Kidney epithelial cell (primary cell): Measurements from ENCODE around the gene CTIF. TPM values are rescaled to one million over a fixed set of nuclear protein-coding genes. Genes with fewer than 3 reads are reported as not detected.

Experiments
- DNase-seq: peaks from one replicate; pipeline ENCODE4 v3.0.0-alpha.2; 2010; ENCODE audit warnings: low read depth
- H3K27me3 ChIP-seq: 2 replicates; pipeline ENCODE4 v1.6.0; 2011; ENCODE audit warnings: low read length; ENCODE audit not compliant: control insufficient read depth, insufficient read depth
- H3K36me3 ChIP-seq: 2 replicates; pipeline ENCODE4 v1.5.1; 2011; ENCODE audit warnings: low read length; ENCODE audit not compliant: control insufficient read depth, insufficient read depth
- H3K4me3 ChIP-seq: 2 replicates; pipeline ENCODE4 v1.5.1; 2011; ENCODE audit warnings: low read depth, mild to moderate bottlenecking, control low read depth, low read length
- total RNA-seq: library from RNA; depleted of rRNA; stranded (reverse); fragments of >200 nt; gene quantifications from 2 replicates; pipeline ENCODE4 v1.2.3, GENCODE V29; 2015
- TF ChIP-seq, protein P1 (sequence below): IDR thresholded peaks from 2 replicates; pipeline ENCODE4 v1.5.1; 2011; ENCODE audit warnings: mild to moderate bottlenecking, moderate library complexity, low read length, control low read depth, inconsistent platforms; ENCODE audit not compliant: insufficient read depth, poor library complexity, severe bottlenecking

Gene CTIF
- total RNA-seq, 1 donor from 2014 or later, result 24.3 TPM

DNA sequence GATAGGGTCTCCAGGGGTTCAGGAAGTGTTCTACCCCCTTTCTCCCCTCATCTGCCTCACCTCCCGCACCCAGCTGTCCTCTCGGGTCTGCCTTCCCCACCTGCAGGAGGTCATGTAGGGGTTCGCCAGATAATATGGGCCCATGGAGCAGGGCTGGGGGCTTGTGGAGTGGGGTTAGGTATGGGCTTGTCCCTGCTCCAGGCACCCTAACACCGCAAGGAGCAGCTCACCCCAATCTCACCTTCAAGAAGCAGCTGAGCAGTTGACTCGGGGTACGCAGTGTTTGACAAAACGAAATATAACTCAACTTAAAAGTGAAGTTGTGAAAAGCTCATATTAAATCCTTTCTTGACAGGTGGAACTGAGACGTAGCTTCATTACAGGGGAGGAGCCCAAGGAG, 99.6 kb downstream of the CTIF start:
- TF ChIP-seq, protein P1, sequence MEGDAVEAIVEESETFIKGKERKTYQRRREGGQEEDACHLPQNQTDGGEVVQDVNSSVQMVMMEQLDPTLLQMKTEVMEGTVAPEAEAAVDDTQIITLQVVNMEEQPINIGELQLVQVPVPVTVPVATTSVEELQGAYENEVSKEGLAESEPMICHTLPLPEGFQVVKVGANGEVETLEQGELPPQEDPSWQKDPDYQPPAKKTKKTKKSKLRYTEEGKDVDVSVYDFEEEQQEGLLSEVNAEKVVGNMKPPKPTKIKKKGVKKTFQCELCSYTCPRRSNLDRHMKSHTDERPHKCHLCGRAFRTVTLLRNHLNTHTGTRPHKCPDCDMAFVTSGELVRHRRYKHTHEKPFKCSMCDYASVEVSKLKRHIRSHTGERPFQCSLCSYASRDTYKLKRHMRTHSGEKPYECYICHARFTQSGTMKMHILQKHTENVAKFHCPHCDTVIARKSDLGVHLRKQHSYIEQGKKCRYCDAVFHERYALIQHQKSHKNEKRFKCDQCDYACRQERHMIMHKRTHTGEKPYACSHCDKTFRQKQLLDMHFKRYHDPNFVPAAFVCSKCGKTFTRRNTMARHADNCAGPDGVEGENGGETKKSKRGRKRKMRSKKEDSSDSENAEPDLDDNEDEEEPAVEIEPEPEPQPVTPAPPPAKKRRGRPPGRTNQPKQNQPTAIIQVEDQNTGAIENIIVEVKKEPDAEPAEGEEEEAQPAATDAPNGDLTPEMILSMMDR, result no peak
- H3K4me3 ChIP-seq, result no peak overlapping the region
- no peaks in the 10 kb centered on the region for H3K27me3 ChIP-seq
- DNase-seq, result no peak
- no peaks in the 10 kb centered on the region for H3K36me3 ChIP-seq

DNA sequence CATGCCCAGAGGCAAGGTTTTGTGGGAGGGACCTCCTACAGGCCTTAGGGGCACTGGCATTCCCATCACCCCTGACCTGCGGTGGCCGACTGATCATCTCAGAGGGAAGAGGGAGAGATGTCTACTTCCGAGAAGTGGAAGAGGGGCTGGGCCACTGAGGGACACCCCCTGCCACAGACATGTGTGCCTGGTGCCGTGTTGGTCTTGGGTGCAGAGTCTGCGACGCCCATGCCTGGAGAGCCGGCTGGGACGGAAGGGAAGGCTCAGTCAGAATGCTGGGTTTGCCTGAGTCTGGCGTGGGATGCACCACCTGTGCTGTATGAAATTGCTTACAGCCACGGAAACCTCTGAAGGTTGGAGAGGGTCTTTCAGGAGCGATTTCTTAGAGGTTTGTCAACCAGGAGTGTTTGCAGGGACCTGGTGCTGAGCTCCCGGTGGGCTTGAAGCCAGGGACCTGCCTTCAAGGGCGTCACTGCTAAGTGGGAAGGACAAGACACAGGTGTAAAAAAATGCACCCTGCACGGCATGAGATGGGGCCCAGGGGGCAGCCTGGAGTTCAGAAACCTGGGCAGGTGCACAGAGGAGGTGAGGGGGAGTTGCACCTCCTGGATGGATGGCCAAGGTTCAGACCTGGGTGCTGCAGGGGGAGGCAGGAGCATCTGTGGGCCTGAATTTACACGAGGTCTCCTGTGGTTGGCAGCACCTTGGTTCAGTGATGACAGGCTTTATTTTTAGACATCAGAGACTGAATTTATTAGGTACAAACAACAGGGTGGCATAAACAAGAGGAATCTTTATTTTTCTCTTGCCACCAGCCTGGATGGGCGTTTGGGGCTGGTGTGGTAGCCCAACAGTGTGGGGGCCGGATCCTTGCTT, 100.3 kb downstream of the CTIF start:
- TF ChIP-seq, protein P1, result no peak
- Histone ChIP-seq H3K27me3 (no peaks in the 10 kb centered on the region), H3K4me3 (no peak overlapping the region), H3K36me3 (no peaks in the 10 kb centered on the region)
- no peak for DNase-seq

DNA sequence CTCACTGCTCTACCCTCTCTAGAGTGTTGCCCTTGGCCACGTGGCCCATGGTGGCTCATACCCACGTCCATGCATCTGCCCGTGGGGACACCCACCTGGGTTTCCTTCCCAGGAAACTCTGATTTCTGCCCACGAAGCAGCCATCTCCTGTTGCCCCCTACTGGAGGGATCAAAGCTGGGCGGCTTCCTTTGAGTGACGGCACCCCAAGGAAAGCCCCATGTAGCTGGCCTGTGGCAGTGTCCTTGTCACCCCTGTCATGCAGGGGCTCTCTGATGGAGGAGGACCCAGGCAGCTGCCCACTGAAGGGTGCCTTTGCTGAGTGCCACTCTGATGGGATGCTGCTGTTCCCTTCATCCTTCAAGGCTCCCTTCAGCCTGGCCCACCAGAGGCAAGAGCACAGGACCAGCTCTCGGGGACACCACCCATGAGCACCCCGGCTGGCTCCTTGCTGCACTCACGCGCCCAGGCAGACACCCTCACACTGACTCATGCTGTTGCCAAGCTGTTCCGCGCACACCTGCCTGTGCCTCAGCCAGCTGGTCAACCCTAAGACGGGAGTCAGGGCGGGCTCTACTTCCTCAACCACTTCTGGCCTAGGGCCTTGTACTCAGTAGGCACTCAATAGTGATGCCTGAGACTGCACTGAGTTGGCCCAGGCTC, 101.1 kb downstream of the CTIF start:
- TF ChIP-seq, protein P1, result peak; percentile 18
- H3K4me3 ChIP-seq, result no peak overlapping the region
- no peaks in the 10 kb centered on the region for H3K27me3 ChIP-seq
- H3K36me3 ChIP-seq, result no peaks in the 10 kb centered on the region
- DNase-seq, result no peak

DNA sequence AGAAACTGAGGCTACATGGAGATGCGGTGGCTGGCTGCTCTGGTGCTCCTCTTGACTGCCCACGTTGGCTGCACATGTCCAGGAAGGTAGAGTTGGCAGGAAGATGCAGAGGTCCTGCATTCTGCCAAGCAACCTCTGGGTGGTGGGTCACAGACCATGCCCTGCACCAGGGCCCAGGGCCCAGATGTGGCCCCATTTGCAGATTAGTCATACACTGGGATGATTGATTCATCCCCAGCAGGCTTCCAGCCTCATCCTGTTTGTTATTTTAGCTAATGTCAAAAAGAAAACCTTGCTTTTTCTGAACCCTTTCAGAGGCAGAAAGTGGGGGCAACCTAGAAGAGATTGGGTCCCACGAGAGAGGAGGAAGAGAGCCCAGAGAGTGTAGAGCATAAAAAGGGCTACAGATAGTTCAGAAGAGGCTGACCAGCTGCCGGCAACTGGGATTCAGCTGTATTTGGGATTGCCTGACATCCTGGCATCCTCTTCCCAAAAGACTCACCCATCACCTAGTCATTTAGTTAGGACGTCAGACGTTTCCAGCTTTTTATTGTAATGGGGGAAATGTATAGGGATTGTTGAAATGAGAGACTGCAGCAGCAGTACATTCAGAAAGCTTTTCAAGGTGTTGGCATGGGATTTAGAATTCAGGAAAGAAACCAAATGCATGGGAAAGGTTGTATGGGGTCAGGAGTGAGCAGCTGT, 101.9 kb downstream of the CTIF start:
- H3K4me3 ChIP-seq, result no peak overlapping the region
- H3K27me3 ChIP-seq, result no peaks in the 10 kb centered on the region
- DNase-seq, result no peak
- H3K36me3 ChIP-seq, result no peaks in the 10 kb centered on the region
- TF ChIP-seq, protein P1, result no peak

DNA sequence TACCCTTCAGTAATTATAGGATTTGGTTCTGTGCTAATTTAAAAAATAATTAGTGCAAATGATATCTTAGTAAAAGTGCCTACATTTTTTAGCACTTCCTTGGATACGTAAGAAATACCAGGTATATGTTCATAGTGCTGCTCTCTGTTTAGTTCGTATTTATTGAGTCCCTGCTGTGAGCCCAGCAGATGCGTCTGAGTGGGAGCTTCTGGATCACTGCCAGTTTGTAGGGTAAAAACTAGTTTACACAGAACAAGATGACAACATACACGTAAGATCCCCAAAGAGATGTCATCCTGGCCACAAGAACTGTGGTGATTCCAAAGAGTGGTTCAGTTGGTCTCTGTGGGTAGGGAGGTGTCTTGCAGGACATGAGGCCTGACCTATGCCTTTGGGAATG, 103.2 kb downstream of the CTIF start:
- DNase-seq, result no peak
- Histone ChIP-seq H3K4me3 (no peak overlapping the region), H3K36me3 (no peaks in the 10 kb centered on the region), H3K27me3 (no peaks in the 10 kb centered on the region)
- TF ChIP-seq, protein P1, result no peak
